Pons (tissue), 1 donor: ENCODE measurements around the gene SLC12A9.

ENCODE experiments used
- DNase-seq: peaks from one replicate; pipeline ENCODE4 v3.0.0-alpha.2; 2016; ENCODE audit warnings: low spot score

Gene SLC12A9

GRCh38 chr7:100861616-100861985 is 9.1 kb downstream of the SLC12A9 start:
- no peak for DNase-seq

DNA sequence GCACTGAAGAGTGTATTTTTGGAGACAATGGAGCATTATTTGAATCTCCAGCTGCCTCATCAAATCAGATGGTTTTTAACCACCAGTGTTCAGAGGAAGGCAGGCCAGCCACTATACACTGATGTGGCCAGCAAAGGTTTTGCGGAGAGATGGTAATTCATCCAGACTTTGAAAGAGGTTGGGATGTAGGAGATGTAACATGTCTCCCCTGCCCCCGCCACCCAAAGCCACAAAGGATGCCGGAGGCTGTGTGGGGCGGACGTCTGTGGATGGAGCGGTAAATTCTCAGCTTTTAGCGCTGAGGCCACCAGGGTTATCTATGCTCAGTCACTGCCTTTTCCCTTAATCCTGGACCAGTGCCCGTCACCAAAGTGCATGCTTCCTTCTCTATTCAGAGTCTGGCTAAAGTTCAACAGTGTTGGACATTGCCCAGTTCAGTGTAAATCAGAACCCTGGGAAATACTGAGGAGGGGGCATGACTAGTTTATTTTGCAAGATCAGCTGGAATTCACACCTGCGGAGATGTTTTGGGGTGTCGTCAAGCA is 11.0 kb downstream of the SLC12A9 start:
- DNase-seq = peak; percentile 72

- no peak for DNase-seq
Observed at GRCh38 chr7:100864263-100864845, 11.8 kb downstream of the SLC12A9 start.

DNA sequence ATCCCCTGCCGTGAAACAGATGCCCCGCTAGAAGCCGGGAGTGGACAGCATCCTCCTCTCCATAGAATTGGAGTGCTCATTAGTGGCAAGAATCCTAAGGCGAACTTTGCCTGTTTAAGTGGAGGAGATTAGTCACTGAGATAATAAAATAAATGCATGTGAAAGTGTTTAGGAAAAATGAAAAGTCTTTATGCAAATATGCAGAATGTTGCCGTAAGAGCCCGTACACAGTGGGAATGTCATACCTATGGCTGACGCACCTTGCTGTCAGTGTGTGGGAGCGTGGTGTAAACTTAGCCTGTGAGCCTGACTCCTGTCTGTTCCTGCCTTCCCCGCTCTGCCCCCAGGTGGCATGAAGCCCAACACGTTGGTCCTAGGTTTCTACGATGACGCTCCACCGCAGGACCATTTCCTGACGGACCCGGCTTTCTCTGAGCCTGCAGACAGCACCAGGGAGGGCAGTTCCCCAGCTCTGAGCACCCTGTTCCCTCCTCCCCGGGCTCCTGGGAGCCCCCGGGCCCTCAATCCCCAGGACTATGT is 12.9 kb downstream of the SLC12A9 start:
- DNase-seq = no peak

GRCh38 chr7:100865938-100866728 is 13.6 kb downstream of the SLC12A9 start:
- DNase-seq = peak; percentile 82

DNA sequence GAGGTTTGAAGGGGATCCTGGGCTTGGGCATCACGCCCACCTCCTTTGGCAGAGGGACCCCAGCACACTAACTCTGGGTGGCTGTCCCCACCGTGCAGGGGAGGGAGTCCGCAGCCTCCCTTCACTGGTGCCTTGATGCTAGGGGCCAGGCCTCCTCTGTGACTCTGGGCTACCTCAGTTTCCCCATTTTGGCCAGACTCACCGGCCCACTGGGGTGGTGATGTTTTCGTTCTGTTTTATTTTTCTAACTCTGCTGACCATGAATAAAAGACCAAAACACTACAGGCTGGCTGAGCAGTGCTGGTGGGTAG is 14.2 kb downstream of the SLC12A9 start:
- DNase-seq = no peak

DNA sequence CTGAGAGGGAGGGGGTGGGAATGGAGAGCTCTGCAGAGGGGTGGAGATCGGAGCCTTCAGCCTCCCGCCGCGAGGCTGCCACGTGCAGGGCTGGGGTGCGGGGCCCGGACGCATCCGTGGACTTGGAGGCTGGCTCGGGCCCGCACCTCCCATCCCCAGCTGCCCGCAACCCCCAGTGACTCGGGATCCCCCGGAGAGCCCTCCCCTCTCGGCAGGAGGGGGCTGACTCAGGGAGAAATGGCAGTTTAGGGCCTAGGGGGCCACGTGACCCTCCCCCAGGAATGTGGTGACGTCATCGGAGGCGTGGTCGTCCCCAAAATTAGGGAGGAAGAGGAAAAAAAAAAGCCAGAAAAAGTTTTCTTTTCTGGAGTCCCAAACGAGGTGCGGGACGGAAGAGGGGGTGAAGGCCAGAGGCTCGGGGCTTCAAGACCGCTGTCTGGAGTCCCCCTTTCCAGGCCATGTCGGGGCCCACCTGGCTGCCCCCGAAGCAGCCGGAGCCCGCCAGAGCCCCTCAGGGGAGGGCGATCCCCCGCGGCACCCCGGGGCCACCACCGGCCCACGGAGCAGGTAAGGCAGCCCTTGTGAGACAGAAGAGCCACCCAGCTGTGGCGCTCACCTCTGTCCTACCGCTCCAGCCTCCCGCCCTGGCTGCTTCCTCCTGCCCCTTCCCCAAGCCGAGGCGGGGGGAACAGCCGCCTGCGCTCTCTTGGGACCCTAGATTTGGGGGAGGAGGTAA is 14.7 kb downstream of the SLC12A9 start, which contains the start of gene TRIP6:
Gene TRIP6, plus strand, starts transcription at position 348 of the 736 bp plus-strand sequence. Its CDS starts 111 bp downstream, at position 459.
- peak; percentile 85 for DNase-seq

DNA sequence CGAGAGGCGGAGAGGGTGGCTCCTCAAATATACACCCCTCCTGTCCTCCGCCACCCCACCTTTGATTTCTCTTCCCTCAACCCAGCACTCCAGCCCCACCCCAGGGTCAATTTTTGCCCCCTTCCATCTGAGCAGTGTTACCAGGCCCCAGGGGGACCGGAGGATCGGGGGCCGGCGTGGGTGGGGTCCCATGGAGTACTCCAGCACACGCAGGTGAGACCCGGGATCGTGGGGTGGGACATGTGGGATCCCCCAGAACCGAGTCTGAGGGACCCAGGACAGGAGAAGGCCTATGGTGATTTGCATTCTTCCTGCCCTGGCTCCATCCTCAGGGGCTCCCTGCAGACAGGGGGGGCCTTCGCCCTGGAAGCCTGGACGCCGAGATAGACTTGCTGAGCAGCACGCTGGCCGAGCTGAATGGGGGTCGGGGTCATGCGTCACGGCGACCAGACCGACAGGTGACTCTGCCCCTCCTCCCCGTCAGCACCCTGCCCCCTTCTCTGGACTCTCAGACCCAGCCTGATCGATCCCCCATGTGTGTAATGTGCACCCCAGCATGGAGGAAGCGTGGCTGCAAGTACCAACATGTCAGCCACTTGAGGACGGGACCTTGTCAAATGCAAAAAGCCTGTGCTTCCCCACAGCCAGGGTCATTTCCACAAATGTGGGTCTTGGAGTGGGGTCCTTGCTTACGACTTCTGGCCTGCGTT is 15.4 kb downstream of the SLC12A9 start:
- DNase-seq = no peak

- no peak for DNase-seq
Observed at GRCh38 chr7:100873599-100874299, 21.2 kb downstream of the SLC12A9 start.

GRCh38 chr7:100874300-100874576 is 21.7 kb downstream of the SLC12A9 start:
- no peak for DNase-seq

DNA sequence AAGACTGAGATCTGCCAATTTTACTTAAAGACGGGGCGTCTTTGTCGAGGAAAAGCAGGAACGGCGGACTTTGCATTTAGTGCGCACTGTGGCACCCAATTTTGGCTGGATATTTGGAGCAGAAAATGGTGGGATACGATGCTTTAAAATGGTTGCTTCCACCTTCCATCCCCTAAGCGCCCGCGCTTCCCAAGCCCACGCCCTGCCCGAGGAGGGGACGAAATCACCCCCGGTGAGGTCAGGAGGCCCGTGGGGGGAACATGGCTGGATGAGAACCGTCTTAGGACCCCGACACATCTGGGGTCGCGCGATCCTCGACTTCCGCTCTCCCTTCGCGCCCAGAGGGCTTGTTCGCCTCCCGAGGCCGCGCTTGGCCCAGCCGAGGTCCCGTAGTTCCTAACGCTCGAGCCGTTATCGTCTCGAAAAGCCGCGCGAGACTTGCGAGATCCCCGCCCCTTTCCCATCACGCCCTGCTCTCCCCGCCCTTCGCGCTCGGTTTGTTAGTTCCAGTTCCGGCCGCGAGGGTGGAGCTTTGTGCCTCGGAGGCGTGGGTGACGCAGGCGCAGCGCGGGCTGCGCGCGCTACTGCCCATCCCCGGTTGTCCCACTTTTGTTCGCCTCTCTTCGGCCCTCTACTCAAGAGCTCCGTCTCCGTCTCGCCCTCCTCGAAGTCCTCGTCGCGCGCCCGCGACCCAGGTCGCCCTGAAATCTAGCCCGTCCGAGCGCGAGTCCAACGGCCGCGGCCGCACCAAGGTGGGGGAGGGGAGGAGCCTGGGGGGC is 22.3 kb downstream of the SLC12A9 start, which contains the start of gene SRRT:
Gene SRRT, plus strand, starts transcription at position 527 of the 779 bp plus-strand sequence. CDS start 488 bp downstream, outside the sequence.
- peak; percentile 99 for DNase-seq

DNA sequence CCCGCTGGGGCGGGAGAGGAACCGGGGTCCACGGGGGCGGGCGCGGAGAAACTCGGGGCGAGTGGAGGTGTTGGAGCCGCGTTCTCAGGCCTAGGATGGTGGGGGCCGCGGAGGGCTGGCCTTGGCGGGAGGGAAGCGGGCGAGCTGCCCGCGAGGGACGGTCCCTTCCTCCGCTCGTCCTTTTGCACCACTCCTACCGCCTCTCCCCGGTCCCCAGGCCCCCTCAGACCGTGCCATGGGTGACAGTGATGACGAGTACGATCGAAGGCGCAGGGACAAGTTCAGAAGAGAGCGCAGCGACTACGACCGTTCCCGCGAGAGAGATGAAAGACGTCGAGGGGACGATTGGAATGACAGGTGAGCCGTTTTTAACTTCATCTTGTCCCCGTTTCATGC is 22.8 kb downstream of the SLC12A9 start:
- no peak for DNase-seq

DNA sequence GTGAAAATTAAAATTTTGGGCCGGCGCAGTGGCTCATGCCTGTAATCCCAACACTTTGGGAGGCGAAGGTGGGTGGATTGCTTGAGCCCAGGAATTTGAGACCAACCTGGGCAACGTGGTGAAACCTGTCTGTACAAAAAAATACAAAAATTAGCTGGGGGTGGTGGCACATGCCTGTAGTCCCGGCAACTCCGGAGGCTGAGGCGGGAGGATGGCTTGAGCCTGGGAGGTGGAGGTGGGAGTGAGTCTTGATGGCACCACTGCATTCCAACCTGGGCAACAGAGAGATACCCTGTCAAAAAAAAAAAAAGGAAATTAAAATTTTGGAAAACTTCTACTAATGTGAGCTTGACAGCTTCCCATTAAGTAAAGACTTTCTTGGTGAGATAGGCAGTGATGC is 25.5 kb downstream of the SLC12A9 start:
- no peak for DNase-seq

DNA sequence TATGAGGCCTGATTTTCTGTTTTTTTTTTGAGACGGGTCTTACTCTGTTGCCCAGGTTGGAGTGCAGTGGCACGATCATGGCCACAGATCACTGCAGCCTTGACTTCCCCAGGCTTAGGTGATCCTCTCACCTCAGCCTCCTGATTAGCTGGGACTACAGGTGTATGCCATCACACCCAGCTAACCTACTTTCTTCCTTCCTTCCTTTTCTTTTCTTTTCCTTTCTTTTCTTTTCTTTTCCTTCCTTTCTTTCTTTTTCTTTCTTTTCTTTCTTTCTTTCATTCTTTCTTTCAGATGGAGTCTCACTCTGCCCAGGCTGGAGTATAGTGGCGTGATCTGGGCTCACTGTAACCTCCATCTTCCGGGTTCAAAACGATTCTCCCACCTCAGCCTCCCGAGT is 26.2 kb downstream of the SLC12A9 start:
- no peak for DNase-seq

GRCh38 chr7:100879685-100880261 is 27.3 kb downstream of the SLC12A9 start:
- peak; percentile 82 for DNase-seq

DNA sequence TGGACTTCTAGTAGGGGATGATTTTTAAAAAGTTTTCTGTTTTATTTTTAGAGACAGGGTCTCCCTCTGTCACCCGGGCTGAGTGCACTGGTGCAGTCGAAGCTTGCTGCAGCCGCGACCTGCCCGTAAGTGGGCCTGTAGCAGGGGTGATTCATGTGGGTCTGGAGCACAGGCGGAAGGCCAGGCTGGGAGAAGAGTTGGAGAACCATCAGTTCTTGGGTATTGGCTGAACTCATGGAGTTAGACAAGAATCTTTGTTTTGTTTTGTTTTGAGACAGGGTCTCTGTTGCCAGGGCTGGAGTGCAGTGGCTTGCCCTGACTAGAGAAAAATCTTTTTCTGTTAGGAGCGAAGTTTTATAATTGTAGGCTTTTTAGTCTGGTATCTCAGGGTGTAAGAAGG is 28.1 kb downstream of the SLC12A9 start:
- no peak for DNase-seq

DNA sequence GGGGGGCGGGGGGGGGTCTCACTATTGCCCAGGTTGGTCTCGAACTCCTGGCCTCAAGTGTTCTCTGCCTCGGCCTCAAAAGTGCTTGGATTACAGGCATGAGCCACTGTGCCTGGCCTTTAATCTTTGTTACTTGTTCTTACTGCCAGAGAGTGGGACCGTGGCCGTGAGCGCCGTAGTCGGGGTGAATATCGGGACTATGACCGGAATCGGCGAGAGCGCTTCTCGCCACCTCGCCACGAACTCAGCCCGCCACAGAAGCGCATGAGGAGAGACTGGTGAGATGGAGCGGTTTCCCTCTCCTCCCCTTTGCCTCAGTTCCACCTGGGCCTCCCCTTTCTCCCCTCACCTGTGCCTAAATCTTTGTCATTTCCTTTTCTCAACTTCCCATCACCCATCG is 28.6 kb downstream of the SLC12A9 start:
- DNase-seq = no peak

DNA sequence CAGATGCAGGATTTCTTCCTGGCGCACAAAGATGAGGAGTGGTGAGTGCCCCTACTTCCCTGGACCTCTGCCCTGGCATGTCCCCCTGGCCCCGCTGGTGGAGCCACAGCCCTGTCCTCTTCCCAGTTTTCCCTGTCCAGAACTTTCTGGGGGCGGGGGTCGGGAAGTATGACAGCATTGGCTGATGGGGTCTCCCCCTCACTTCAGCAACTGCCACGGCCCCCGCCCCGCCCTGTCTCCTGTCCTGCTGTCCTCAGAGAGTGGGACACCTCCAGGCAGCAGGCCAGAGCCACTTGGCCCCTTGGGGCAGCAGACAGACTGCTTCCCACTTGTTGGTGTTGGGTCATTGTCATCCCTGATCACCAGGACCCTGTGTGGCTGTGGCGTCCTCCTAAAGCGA is 29.7 kb downstream of the SLC12A9 start:
- DNase-seq = no peak

- DNase-seq = no peak
Observed at GRCh38 chr7:100882785-100883526, 30.4 kb downstream of the SLC12A9 start.
